GM21447 (cell line): ENCODE data around the gene PLA2G12A.

Experiments used
- ATAC-seq: cut with Tn5 transposase; IDR thresholded peaks from one replicate; pipeline ENCODE4 v1.9.1; 2021; ENCODE audit not compliant: unreplicated experiment

Gene PLA2G12A

DNA sequence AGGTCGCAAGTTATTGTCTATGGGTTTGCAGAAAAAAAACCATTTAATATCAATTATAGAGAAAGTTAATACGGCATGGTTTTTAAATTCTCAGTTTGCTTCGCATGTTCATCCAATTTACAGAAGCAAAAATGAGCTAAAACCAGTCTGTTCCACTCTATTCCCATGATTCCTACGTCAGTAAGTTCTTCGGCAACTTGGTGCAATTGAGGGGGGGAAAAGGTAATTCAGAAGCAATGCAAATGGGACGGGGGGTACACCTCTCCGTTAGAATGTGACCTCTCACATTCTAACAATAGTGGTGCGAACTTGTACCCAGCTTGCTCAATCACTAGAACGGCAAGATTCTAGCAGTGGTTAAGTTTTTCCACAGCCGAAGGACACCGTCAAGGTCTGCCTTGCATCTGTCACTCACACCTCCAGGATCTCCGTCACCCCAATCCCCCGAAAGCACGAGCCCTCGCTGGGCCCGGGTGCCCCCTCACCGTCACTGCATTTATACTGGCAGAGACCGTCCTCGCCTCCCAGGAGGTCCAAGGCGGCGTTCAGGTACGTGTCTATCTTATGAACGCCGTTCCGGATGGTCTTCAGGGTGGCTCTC, 653 bp downstream of the PLA2G12A start:
- no peak for ATAC-seq

DNA sequence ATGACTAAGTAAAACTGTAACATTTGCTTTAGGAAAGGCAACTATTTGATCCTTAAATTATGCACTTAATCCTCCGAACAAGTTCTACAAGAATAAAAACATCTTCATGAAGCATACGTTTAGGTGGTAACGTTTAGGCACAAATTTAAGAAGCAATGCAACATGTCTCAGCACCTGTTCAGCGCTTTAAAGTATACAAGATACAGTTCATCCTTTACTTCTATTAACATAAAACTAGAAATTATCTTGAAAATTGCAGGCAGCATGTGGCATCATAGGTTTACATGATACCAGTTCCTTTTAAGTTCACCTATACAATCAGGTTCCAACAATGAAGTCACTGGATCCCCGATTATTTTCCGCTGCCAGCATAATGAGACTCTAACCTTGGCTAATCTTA, 1.5 kb downstream of the PLA2G12A start:
- no peak for ATAC-seq

DNA sequence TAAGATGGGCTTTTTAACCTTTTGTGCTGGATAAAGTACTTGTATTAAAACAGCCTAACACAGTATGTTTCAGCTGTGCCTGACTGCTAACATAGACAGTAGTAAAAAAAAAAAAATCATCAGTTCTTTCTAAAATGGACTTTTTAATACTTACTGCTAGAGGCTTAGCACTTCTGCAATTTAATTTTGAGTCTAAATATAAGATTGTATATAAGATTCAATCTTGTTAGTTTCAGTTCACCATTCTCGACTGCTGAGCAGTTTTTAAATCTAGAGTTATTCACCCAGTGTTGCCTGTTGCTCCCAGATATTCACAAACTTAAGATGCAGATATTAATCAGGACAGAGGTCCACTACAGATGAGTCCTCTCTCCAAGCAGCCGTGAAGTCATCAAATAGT, 6.8 kb downstream of the PLA2G12A start:
- ATAC-seq, result no peak

DNA sequence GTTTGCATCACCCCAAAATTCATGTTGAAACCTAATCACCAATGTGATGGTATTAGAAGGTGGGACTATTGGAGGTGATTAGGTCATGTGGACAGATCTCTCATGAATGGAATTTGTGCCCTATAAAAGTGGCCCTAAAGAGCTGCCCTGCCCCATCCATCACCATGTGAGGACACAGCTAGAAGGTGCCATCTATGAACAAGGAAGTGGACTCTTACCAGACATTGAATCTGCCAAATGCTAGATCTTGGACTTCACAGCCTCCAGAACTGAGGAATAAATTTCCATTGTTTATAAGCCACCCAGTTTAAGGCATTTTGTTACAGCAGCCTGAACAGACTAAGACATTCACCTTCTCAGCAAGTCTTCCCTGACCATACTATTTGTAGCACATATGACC, 7.5 kb downstream of the PLA2G12A start:
- ATAC-seq, result no peak

DNA sequence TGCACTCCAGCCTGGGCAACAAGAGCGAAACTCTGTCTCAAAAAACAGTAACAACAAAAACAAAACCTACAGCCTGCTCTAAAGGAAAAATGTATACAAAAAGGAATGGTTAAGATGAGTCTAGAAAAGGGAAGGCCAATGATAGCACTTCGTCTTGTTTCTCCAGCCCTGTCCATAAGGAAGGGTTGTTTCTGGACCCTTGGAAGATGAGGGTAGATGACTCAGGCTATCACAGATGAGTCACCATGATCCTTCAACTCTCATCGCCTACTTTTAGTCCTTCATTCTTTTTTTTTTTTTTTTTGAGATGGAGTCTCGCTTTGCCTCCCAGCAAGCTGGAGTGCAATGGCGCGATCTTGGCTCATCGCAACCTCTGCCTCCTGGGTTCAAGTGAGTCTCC, 8.8 kb downstream of the PLA2G12A start:
- ATAC-seq, result no peak

DNA sequence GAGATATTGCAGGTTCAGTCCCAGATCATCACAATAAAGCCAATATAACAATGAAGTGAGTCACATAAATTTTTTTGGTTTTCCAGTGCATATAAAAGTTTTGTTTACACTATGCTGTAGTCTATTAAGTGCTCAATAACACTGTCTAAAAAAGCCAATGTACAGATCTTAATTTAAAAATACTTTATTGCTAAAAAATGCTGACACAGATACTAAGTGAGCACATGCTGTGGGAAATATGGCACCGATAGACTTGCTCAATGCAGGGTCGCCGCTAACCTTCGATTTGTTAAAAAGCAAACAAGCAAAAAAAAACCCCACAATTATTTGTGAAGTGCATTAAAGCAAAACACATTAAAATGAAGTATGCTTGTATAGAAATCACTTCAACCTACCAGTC, 10.3 kb downstream of the PLA2G12A start:
- no peak for ATAC-seq

DNA sequence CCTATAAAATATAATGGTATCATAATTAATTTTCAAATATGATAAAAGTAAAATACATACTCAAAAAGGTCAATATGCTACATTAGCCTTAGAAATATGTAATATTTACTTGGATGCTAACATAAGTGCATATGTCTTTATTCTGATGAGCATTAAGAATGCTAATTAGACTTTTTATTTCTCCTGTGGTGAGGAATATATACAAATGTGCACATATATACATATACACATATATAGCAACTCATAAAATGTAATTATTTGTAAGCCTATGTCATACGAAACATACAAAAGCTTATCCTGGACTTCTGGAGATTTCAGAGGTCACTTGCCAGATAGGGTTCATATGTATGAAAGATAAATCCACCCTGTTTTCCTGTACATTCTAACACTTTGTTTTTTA, 11.1 kb downstream of the PLA2G12A start:
- ATAC-seq, result no peak

DNA sequence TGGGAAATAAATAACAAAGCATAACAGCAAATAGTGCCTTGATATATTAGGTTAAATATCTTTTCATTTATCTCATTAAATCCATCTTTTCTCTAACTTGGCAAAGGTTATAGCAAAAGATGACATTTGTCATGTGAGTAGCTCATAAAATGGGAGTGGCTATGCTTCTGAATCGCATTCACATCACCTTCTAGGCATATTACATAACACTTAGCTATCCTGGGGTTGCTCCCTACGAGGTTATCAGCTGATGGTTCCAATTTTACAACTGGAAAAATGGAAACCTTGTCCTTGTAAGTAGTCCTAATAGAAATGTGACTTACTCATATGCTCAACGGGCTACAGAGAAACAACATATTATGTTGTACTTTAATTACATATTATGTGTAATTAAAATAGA, 16.4 kb downstream of the PLA2G12A start:
- ATAC-seq, result no peak

DNA sequence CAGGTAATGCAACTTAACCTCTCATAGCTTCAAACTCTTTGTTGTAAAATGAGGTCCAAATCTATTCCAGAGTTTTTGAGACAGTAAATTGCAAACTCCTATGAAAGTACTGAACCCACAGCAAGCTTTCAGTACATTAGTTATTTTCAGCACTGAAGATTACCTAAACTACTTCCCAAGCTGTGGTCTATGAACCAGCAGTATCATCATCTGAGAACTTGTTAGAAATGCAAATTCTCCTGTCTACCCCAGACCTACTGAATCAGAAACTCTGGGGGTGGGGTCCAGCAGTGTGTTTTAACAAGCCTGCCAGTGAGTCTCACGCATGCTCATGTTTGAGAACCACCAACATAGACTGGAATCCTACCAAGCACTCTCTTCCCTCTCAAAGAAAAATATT, 20.9 kb downstream of the PLA2G12A start:
- ATAC-seq, result peak; percentile 86

DNA sequence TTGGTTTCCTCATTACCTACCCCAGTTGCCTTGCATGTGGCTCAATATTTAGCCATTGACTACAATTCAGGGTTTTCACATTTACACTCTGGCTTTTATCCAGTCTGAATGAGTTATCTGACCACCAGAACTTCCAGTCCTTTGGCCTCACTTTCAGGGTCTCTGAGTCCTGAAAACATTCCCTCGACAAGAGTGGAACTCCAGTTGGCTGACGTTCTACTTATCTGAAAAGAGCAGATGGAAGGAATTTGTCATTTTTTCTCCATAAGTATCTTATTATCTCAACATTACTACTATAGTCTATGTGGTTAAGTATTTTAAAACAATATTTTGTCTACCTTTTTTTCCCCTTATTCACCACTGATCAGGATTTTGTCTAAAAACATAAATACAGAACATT, 21.4 kb downstream of the PLA2G12A start:
- no peak for ATAC-seq

DNA sequence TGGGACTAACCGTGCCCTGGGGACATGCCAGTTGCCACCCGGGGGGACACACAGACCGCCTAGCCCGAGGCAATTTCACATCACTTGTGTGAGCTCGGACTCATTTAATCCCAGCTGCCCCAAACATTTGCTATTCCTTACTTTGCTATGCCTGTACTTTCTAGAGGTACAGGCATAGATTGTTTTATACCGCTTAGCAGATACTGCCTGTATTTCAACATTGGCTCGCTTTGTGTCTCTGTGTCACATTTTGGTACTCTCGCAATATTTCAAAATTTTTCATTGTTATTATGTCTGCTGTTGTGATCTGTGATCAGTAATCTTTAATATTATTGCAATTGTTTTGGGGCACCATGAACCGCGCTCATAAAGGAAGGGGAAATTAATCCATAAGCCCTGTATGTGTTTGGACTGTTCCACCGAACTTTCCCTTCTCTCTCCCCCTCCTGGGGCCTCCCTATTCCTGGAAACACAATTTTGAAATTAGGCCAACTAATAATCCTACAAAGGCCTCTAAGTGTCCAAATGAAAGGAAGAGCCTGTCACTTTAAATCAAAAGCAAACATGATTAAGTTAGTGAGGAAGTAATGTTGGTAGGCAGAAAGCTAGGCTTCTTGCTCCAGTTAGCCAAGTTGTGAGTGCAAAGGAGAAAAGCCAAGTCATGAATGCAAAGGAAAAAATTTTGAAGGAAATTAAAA, 26.1 kb downstream of the PLA2G12A start:
- ATAC-seq, result no peak

DNA sequence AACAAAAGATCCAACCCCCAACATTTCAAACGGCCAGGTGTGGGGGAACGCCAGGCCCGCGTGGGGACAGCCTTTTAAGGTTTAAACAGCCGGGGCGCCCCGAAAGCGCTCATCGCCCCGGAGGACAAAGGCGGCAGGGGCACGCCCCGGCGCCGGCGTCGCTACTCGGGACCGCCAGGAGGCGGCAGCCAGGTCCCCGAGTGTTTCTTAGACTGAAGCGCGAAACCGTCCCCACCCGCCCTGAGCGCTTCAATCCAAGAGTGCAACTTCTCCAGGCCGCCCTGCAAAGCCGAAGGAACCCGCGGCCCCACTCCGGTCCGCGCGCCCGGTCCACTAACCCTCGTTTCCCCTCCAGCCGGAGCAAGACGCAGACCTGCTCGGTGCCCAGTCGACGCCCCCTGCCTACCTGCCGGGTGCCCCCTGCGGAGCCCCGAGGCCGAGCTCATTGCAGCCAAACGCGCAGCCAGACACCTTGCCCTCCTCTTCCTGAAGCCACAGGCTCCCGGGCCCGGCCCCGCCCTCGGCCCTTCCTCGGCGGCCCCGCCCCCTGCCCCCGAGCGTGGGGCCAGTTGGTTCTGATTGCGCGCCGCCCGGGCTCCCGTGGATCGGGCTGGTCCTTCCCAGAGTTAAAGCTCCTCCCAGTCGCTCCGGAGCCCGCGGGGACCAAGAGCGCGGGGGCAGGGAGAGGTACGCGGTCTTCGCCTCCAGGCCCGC, 26.8 kb downstream of the PLA2G12A start, which contains the start of gene CASP6:
TSS of gene CASP6 (minus strand) at position 496 of the 714 bp plus-strand sequence. CDS start at position 446, 50 bp downstream.
- peak; percentile 70 for ATAC-seq

DNA sequence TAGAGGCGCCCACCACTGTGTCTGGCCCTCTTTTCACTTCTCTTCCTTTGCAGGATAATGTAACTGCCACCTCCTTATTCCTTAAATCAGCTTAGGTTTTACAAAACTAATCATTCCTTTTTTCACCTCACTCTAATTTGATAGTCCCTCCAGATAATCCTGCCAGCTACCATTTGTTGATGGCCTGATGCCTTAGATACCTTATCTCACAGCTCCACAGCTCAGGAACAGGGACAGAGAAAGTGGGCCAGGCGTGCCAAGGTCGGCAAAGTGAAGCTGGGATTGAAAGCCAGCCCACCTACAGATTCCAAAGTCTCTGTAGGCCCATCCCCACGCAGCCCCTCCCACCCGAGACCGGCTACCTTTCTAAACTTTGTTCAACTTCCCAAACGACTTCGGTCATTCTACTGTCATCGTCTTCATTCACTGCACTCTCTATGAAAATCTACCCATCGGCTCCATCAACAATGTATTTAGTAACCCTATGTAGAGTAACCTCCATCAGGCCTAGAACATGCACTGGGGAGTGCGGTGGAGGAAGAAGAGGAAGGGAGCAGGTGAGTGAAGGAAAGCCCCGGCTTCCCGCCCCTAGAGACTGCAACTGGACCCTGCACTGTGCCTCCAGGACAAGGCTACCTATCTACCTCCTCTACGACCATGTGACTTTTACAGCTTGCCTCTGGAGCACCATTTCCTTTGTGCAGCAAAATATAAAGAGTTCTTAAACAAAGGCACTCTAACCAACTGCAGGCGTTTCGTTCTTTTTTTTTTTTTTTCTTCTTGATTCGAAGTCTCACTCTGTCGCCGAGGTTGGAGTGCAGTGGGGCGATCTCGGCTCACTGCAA, 28.1 kb downstream of the PLA2G12A start:
- no peak for ATAC-seq

DNA sequence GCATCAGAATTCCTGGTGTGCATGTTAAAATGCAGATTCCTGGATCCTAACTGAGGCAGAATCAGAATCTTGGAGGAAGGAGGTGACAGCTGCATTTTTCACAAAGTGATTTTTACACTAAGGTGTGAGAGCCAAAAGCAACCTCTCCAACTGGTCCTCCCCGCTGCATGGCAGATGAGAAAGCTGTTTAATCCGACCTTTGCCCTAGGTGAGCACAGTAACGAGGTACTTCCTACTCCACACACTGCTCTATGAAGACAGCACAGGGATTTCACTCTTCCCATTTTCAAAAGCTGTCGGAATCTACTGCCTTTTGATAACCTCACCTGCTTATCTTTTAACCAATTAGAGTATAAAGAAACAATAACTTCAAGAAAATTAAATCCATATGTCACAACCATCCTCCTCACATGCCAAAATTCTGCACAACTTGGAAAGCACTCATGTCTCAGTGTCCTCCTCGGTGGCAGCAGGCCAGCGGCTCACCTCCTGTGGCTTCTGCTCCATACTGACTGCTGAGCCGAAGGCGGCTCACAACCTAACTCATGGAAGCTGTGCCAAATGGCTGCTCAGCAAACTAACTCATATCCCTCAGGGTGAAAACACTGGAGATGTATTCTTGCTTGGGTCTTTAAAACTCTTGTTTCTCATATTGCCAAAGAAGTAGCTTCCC, 30.2 kb downstream of the PLA2G12A start:
- ATAC-seq, result no peak

DNA sequence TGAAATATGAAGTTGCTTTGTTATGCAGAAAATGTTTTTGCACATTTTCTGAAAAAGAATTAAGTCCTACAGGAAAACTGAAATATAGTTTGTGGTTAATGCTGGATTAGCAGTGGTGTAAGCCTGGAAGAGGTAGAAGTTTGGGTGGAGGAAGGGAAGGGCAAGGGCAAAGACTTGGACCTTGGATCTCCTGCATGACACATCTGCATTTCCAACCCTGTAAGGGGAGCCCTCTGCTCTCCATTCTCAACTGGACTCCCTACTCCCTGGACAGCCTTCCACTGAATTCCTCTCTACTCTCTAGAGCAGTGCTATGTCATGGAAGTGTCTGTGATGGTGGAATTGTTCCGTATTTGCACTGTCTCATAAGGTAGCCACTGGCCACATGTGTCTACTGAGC, 31.2 kb downstream of the PLA2G12A start:
- no peak for ATAC-seq

DNA sequence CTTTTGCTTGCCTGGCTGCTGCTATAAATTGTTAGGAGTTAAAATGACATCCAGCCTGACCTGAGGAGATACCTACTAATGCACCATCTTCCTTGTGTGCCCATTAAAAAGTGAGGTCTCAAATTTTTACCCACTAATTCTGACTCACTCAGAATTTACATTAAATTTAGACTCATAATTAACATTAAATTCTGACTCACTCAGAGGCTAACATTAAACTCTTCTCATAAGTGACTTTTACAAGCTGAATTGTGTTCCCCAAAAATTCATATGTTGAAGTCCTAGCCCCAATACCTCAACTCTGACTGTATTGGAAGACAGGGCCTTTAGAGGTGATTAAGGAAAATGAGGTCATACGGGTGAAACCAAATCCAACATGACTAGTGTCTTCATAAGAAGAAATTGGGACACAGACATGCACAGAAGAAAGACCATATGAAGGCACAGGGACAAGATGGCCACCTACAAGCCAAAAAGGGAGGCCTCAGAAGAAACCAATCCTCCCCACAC, 38.4 kb downstream of the PLA2G12A start:
- no peak for ATAC-seq

DNA sequence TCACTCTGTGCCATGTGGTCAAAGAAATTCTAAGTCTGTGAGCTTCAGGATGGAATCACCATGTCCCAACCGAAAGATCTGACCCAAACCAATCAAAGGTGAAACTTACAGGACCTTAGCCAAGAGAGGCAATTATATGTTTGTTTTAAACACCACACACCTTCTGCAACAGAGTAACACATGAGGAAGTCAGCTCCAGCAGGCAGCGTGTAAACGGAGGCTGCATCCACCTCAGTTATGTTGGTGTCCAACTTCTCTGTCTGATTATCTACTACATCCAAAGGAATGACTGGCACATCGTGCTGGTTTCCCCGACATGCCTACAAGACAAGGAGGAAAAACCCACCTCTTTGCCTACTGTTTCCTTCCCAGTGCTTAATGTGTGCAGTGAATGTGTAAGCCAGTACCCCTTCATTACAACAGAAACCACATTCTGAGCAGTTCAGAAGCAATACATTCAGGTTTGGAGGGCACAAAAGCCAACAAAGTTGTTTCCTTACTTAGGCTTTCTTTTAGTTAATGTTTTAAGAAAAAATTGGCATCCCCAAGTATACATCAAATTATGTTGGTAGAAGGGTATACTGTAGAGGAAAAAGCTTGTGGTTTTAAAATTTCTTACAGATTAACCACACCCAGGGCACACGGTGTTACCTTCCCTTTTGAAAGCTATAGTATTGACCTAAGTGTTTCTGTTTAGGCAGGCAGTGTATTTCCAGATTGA, 39.0 kb downstream of the PLA2G12A start:
- peak; percentile 94 for ATAC-seq

DNA sequence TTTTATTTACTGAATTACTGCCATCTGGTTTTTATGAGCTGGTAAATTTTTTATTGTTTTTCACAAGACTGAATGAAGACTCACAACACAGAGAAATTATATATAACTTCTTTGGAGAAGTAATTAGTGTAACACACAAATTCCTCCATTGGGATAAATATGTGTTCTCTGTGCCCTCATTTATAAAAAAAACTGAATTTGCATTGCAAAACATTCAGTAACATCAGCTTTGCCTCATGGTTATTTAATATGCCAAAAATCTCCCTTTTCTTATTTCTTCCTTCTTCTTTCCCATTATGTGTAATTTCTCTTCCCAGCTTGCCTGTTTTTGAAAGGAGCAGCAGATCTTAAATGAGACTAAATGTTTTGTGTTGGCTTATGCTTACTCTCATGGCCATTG, 45.1 kb downstream of the PLA2G12A start:
- ATAC-seq, result no peak

DNA sequence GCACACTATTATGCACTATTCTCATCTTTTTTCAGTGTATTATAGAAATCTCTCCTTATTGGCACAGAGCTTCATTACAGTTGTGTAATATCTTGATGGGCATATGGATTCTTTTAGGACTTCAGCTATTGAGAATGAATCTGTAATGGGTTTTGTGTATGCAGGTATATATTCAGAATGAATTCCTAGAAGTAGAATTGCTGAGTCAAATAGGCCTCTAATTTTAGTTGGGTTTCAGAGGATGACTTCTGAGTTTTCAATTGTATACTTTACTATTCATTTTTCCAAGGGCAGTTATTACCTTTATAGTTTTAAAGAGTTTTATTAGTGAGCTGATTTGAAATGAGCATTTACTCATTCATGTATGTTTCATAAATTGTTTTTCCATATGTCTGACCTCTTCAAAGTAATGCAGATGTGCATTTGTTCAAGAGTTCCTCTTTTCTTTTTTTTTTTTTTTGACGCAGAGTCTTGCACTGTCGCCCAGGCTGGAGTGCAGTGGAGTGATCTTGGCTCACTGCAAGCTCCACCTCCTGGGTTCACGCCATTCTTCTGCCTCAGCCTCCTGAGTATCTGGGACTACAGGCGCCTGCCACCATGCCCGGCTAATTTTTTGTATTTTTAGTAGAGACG, 46.1 kb downstream of the PLA2G12A start:
- ATAC-seq, result no peak
